Testis (tissue), 3 donors: Measurements from ENCODE around the gene SEMA3B. TPM values are rescaled to one million over a fixed set of nuclear protein-coding genes. Genes with fewer than 3 reads are reported as not detected.

ENCODE experiments used
- DNase-seq: peaks from one replicate; pipeline ENCODE4 v3.0.0-alpha.2; 2019
- H3K27ac ChIP-seq, 2 donors: fragments of 200-600 bp; sonication (generic); one replicate each; pipeline ENCODE4 v1.5.1; 2019
- H3K27me3 ChIP-seq: fragments of 200-600 bp; sonication (generic); one replicate; pipeline ENCODE4 v1.5.1; 2019
- H3K36me3 ChIP-seq: fragments of 200-600 bp; sonication (generic); one replicate; pipeline ENCODE4 v1.5.1; 2017; ENCODE audit warnings: low read depth; ENCODE audit errors: missing control alignments
- H3K4me1 ChIP-seq: fragments of 200-600 bp; sonication (generic); one replicate; pipeline ENCODE4 v1.5.1; 2019
- H3K4me3 ChIP-seq, 2 donors: fragments of 200-600 bp; sonication (generic); one replicate each; pipeline ENCODE4 v1.5.1; 2017 to 2019
- H3K9me3 ChIP-seq: fragments of 200-600 bp; sonication (generic); one replicate; pipeline ENCODE4 v1.5.1; 2017
- CTCF ChIP-seq, 3 experiments: fragments of 450-650 bp in 2 of 3; fragments of 200-600 bp in 1 of 3; sonication (generic) in 1 of 3; IDR thresholded peaks; one replicate each; pipeline ENCODE4 v1.5.1; 2016 to 2019; ENCODE audit warnings: antibody characterized with exemption in 3 of 3, mild to moderate bottlenecking in 2 of 3, moderate library complexity in 1 of 3
- POLR2A ChIP-seq: fragments of 450-650 bp; IDR thresholded peaks from one replicate; pipeline ENCODE4 v1.6.1; 2017; ENCODE audit warnings: antibody characterized with exemption, mild to moderate bottlenecking, moderate library complexity
- WGBS, 2 donors: methylation state at CpG; one replicate each; pipeline ENCODE4 v1.1.5; 2018; 5-methylcytosine and 5-hydroxymethylcytosine counted together
- intact Hi-C: fragments of 100-400 bp; cut with DNase I; formaldehyde crosslinking; loops from one replicate; pipeline ENCODE4 v1.15.1; 2023; ENCODE audit warnings: low total_unique reads
- polyA plus RNA-seq: library from polyadenylated mRNA; stranded (reverse); fragments of 350-450 nt; fragmentation: Illumina TruSeq; extraction: RNeasy Lipid Tissue Mini Kit (QIAGEN cat#74804); gene quantifications from one replicate; pipeline ENCODE4 v1.2.3, GENCODE V29; 2014; ENCODE audit warnings: low read depth, low replicate concordance; ENCODE audit not compliant: insufficient read depth
- total RNA-seq, 2 donors: library from RNA; depleted of rRNA; stranded (reverse); fragments of >200 nt; gene quantifications; one replicate each; pipeline ENCODE4 v1.2.3, GENCODE V29; 2016

SEMA3B gene
- total and polyA plus RNA-seq, 3 donors from 2014 or later = 12.9 to 30.2 (median 26.7) TPM

DNA sequence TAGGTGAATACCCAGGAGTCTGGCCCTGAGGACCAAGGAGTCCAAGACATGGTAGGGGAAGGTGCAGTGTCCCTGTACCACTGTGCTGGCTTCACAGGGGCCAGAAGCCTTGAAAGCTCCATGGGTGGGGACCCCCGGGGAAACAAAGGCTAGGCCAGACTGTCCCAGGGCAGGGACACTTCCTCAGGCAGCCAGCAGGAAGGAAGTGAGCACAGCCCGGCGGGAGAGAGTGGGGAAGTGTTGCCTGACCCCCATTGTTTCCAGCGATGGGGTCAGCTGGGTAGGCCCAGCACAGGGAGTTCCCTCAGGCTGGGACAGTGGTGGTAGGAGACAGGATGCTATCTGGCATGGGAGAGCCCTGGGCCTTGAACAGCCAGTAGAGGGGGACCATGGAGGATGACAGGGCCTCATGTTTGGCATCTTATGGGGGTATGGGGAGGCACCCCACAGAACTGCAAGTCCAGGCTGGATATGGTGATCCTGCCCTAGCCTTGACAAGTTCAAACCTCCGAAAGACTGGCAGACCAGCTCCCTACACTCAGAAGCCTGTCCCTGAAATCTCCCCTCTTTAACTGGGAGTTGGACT, 54.8 kb downstream of the SEMA3B start:
- Histone ChIP-seq H3K27ac (peak overlapping the region in 1 of 2 donors; percentile 96), H3K9me3 (no peaks in the 10 kb centered on the region), H3K27me3 (no peaks in the 10 kb centered on the region), H3K4me3 (no peak overlapping the region), H3K4me1 (peaks cover 52% of the 10 kb centered on the region), H3K36me3 (no peaks in the 10 kb centered on the region)
- intact Hi-C loops = loop anchor here (10.0 kb wide), 1 partner anchor 69 kb away; no protein-coding TSS in a partner anchor
- TF ChIP-seq POLR2A (no peak), CTCF (IDR thresholded peaks at IDR 0.05) (no peak)
- 56% methylated on average over 4 to 5 of the region's 5 CpGs for WGBS, 2 donors
- no peak for DNase-seq

- no peaks in the 10 kb centered on the region for H3K36me3 ChIP-seq
- no peaks in the 10 kb centered on the region for H3K9me3 ChIP-seq
- 32 to 52% methylated on average over 2 to 4 of the region's 4 CpGs for WGBS, 2 donors
- H3K4me3 ChIP-seq = no peak overlapping the region
- peak overlapping the region in 1 of 2 donors; percentile 96 for H3K27ac ChIP-seq
- no peaks in the 10 kb centered on the region for H3K27me3 ChIP-seq
- intact Hi-C loops = loop anchor here (10.0 kb wide), 1 partner anchor 70 kb away; no protein-coding TSS in a partner anchor
- peaks cover 52% of the 10 kb centered on the region for H3K4me1 ChIP-seq
- TF ChIP-seq POLR2A (no peak), CTCF (IDR thresholded peaks at IDR 0.05) (peak; percentile 69 to 83 (median 77))
- DNase-seq = peak; percentile 78
These were observed 55.6 kb downstream of the SEMA3B start for GRCh38 chr3:50324351-50325112.

DNA sequence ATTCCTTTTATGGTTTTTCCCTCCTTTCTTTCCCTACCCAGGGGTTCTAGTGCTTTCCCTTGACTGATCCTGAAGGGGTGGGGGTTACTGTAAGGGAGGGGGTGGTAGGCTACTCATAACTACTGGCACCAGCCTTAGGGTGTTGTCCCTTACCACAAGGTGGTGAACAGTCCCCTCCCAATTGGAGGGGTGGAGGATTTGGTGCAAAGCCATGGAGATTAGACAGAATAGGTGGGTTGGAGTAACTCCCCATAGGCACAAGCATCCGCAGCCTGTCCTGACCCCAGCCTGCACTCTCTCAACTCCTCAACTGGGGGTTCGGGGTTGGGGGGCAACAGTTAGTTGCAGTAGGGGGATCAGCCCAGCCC, 56.1 kb downstream of the SEMA3B start:
- intact Hi-C loops = loop anchor here (10.0 kb wide), 1 partner anchor 70 kb away; no protein-coding TSS in a partner anchor

DNA sequence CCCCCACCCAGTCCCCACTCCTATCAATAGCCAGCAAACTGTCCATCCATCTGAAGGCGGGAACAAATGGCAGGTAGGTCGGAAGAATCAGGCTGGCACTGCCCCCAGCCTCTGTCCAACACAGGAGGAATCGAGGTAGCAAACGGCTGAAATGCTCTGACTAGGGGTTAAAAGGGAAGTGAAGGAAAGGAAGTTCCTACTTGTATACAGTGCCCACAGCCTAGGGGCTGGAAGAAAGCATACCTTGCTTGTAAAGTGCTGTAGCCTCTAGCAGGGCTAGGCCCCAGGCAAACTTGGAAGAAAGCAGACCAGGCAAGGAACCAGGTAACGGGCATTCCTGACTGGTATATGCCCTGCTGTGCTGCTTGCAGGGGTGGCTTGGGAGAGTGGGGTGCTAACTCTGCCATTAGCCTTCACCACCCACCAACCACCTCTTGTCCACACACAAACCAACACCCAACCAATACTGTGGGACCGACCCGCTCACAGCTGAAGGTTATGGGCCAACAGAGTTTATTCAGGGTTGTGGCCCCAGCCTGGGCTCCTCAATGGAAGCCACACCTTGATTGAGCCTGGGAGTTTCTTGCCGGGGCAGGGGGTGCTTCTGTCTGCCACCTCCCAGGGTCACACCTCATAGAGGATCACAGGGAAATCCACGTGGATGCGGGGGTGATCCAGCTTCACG, 56.7 kb downstream of the SEMA3B start:
- intact Hi-C loops = loop anchor here (10.0 kb wide), 1 partner anchor 71 kb away; no protein-coding TSS in a partner anchor
- Histone ChIP-seq H3K27ac (peak overlapping the region in 1 of 2 donors; percentile 96), H3K27me3 (no peaks in the 10 kb centered on the region), H3K4me1 (peaks cover 41% of the 10 kb centered on the region), H3K9me3 (no peaks in the 10 kb centered on the region), H3K4me3 (no peak overlapping the region), H3K36me3 (no peaks in the 10 kb centered on the region)
- no peak for DNase-seq
- 87 to 94% methylated on average over 10 to 11 of the region's 11 CpGs for WGBS, 2 donors
- TF ChIP-seq CTCF (IDR thresholded peaks at IDR 0.05) (no peak), POLR2A (no peak)

More for the DNA sequence above, 56.1 kb downstream of the SEMA3B start:
- Histone ChIP-seq H3K4me1 (peaks cover 46% of the 10 kb centered on the region), H3K36me3 (no peaks in the 10 kb centered on the region), H3K27me3 (no peaks in the 10 kb centered on the region), H3K9me3 (no peaks in the 10 kb centered on the region), H3K4me3 (no peak overlapping the region), H3K27ac (peak overlapping the region in 1 of 2 donors; percentile 96)
- no peak for DNase-seq
- WGBS, 2 donors = 87 to 90% methylated on average over 2 of the region's 2 CpGs
- TF ChIP-seq CTCF (IDR thresholded peaks at IDR 0.05) (no peak), POLR2A (no peak)
